HTERT RPE-1 (cell line): Measurements from ENCODE around the gene KRT79.
"Not testable (repeated sequence)": the region's sequence is repeated elsewhere in the genome, so short reads cannot be mapped to it uniquely, and the experiment has no call there.

ENCODE experiments used
- in situ Hi-C: fragments of 300-500 bp; cut with MboI; formaldehyde crosslinking; loops from 4 replicates; pipeline ENCODE4 v1.14.3; 2020; ENCODE audit warnings: low sequenced_read_pairs

KRT79 gene

GRCh38 chr12:52807544-52808470, 26.3 kb downstream of the KRT79 start:
- in situ Hi-C loops: no loop called here

GRCh38 chr12:52806821-52807543, 27.1 kb downstream of the KRT79 start:
- in situ Hi-C loops: no loop called here

GRCh38 chr12:52806169-52806811, 27.8 kb downstream of the KRT79 start:
- in situ Hi-C loops: no loop called here

GRCh38 chr12:52805739-52806138, 28.4 kb downstream of the KRT79 start:
- in situ Hi-C loops: no loop called here

GRCh38 chr12:52805000-52805399, 29.1 kb downstream of the KRT79 start:
- in situ Hi-C loops: no loop called here

- in situ Hi-C loops: no loop called here
Measured at GRCh38 chr12:52802442-52802841, 31.7 kb downstream of the KRT79 start.

- in situ Hi-C loops: no loop called here
Measured at GRCh38 chr12:52801773-52802172, 32.3 kb downstream of the KRT79 start.

- in situ Hi-C loops: no loop called here
Measured at GRCh38 chr12:52800259-52800917, 33.7 kb downstream of the KRT79 start.

- in situ Hi-C loops: no loop called here
Measured at GRCh38 chr12:52799505-52800211, 34.5 kb downstream of the KRT79 start.

GRCh38 chr12:52798671-52799504, 35.2 kb downstream of the KRT79 start:
- in situ Hi-C loops: no loop called here

GRCh38 chr12:52798003-52798670, 36.0 kb downstream of the KRT79 start:
- in situ Hi-C loops: no loop called here

- in situ Hi-C loops: no loop called here
Measured at GRCh38 chr12:52797529-52797894, 36.6 kb downstream of the KRT79 start.

- in situ Hi-C loops: no loop called here
Measured at GRCh38 chr12:52796839-52797528, 37.1 kb downstream of the KRT79 start.

GRCh38 chr12:52796429-52796794, 37.7 kb downstream of the KRT79 start:
- in situ Hi-C loops: no loop called here

- in situ Hi-C loops: no loop called here
Measured at GRCh38 chr12:52795694-52796428, 38.2 kb downstream of the KRT79 start, which contains the start of gene KRT3. KRT3 (minus strand) TSS chr12:52796117; CDS start chr12:52796042, 75 bp downstream.

GRCh38 chr12:52795332-52795674, 38.8 kb downstream of the KRT79 start:
- in situ Hi-C loops: not testable (repeated sequence)

- in situ Hi-C loops: no loop called here
Measured at GRCh38 chr12:52794479-52795331, 39.4 kb downstream of the KRT79 start.
